Parathyroid adenoma (tissue), 2 donors: Measurements from ENCODE around the gene SPESP1.

Experiments used
- H2AFZ ChIP-seq: fragments of 300-600 bp; sonication (generic); one replicate; pipeline ENCODE4 v1.7.0; 2017; ENCODE audit warnings: antibody characterized with exemption, mild to moderate bottlenecking
- H3K27ac ChIP-seq: fragments of 300-600 bp; sonication (generic); one replicate; pipeline ENCODE4 v1.7.0; 2017
- H3K27me3 ChIP-seq: fragments of 300-600 bp; sonication (generic); one replicate; pipeline ENCODE4 v1.7.0; 2017; ENCODE audit warnings: low read length; ENCODE audit not compliant: control insufficient read depth, insufficient read depth
- H3K36me3 ChIP-seq: fragments of 300-600 bp; sonication (generic); one replicate; pipeline ENCODE4 v1.7.0; 2017; ENCODE audit warnings: low read length; ENCODE audit not compliant: control insufficient read depth, insufficient read depth
- H3K4me1 ChIP-seq: fragments of 300-600 bp; sonication (generic); one replicate; pipeline ENCODE4 v1.7.0; 2017; ENCODE audit warnings: control low read depth
- H3K4me2 ChIP-seq: fragments of 300-600 bp; sonication (generic); one replicate; pipeline ENCODE4 v1.7.0; 2017; ENCODE audit warnings: low read length
- H3K4me3 ChIP-seq: fragments of 300-600 bp; sonication (generic); one replicate; pipeline ENCODE4 v1.7.0; 2017; ENCODE audit warnings: low read depth, low read length
- H3K79me2 ChIP-seq: fragments of 300-600 bp; sonication (generic); one replicate; pipeline ENCODE4 v1.7.0; 2017; ENCODE audit warnings: control low read depth
- H3K9ac ChIP-seq: fragments of 300-600 bp; sonication (generic); one replicate; pipeline ENCODE4 v1.7.0; 2017; ENCODE audit warnings: mild to moderate bottlenecking
- H3K9me3 ChIP-seq: fragments of 300-600 bp; sonication (generic); one replicate; pipeline ENCODE4 v1.7.0; 2017; ENCODE audit warnings: low read length; ENCODE audit not compliant: control insufficient read depth
- CTCF ChIP-seq: fragments of 300-600 bp; sonication (generic); IDR thresholded peaks from one replicate; pipeline ENCODE4 v1.7.0; 2017; ENCODE audit warnings: antibody characterized with exemption, mild to moderate bottlenecking
- donor health status: primary hyperparathyroidism.

SPESP1 gene

GRCh38 chr15:68991723-68992122 lies 61.4 kb downstream of the SPESP1 start:
- no peaks in the 10 kb centered on the region for H3K79me2 ChIP-seq
- H3K9ac ChIP-seq: no peak overlapping the region
- no peak overlapping the region for H3K4me3 ChIP-seq
- H2AFZ ChIP-seq: peak overlapping the region; percentile 29
- no peaks in the 10 kb centered on the region for H3K36me3 ChIP-seq
- H3K4me2 ChIP-seq: no peak overlapping the region
- H3K27ac ChIP-seq: peak overlapping the region; percentile 24
- no peaks in the 10 kb centered on the region for H3K9me3 ChIP-seq
- peaks cover 16% of the 10 kb centered on the region for H3K4me1 ChIP-seq
- H3K27me3 ChIP-seq: no peaks in the 10 kb centered on the region
- no peak for TF ChIP-seq CTCF

GRCh38 chr15:68992696-68993095 lies 62.4 kb downstream of the SPESP1 start:
- Histone ChIP-seq H3K9me3 (no peaks in the 10 kb centered on the region), H2AFZ (no peak overlapping the region)

GRCh38 chr15:68993276-68993675 lies 63.0 kb downstream of the SPESP1 start:
- H3K4me2 ChIP-seq: no peak overlapping the region
- no peaks in the 10 kb centered on the region for H3K36me3 ChIP-seq
- H3K27ac ChIP-seq: no peak overlapping the region
- H3K9me3 ChIP-seq: no peaks in the 10 kb centered on the region
- peaks cover 17% of the 10 kb centered on the region for H3K4me1 ChIP-seq
- no peaks in the 10 kb centered on the region for H3K79me2 ChIP-seq
- no peak overlapping the region for H3K9ac ChIP-seq
- no peak overlapping the region for H3K4me3 ChIP-seq
- no peak for TF ChIP-seq CTCF
- no peaks in the 10 kb centered on the region for H3K27me3 ChIP-seq
- H2AFZ ChIP-seq: no peak overlapping the region

More at GRCh38 chr15:68992696-68993095, 62.4 kb downstream of the SPESP1 start:
- no peak overlapping the region for H3K4me2 ChIP-seq
- TF ChIP-seq CTCF: no peak
- H3K9ac ChIP-seq: no peak overlapping the region
- no peaks in the 10 kb centered on the region for H3K27me3 ChIP-seq
- H3K36me3 ChIP-seq: no peaks in the 10 kb centered on the region
- no peak overlapping the region for H3K4me3 ChIP-seq
- H3K4me1 ChIP-seq: peaks cover 16% of the 10 kb centered on the region
- H3K79me2 ChIP-seq: no peaks in the 10 kb centered on the region
- no peak overlapping the region for H3K27ac ChIP-seq

- H3K27ac ChIP-seq: no peak overlapping the region
- no peaks in the 10 kb centered on the region for H3K27me3 ChIP-seq
- H3K9ac ChIP-seq: no peak overlapping the region
- H3K4me3 ChIP-seq: no peak overlapping the region
- H3K4me2 ChIP-seq: no peak overlapping the region
- H3K4me1 ChIP-seq: peaks cover 17% of the 10 kb centered on the region
- no peaks in the 10 kb centered on the region for H3K9me3 ChIP-seq
- H2AFZ ChIP-seq: no peak overlapping the region
- H3K79me2 ChIP-seq: no peaks in the 10 kb centered on the region
- TF ChIP-seq CTCF: no peak
- no peaks in the 10 kb centered on the region for H3K36me3 ChIP-seq
These were observed 63.8 kb downstream of the SPESP1 start for GRCh38 chr15:68994149-68994548.

- H3K9me3 ChIP-seq: no peaks in the 10 kb centered on the region
These were observed 64.8 kb downstream of the SPESP1 start for GRCh38 chr15:68994981-68995761.

More at GRCh38 chr15:68994981-68995761, 64.8 kb downstream of the SPESP1 start:
- no peak overlapping the region for H3K27ac ChIP-seq
- H3K4me2 ChIP-seq: no peak overlapping the region
- H2AFZ ChIP-seq: no peak overlapping the region
- H3K79me2 ChIP-seq: no peaks in the 10 kb centered on the region
- H3K27me3 ChIP-seq: no peaks in the 10 kb centered on the region
- peaks cover 22% of the 10 kb centered on the region for H3K4me1 ChIP-seq
- H3K36me3 ChIP-seq: no peaks in the 10 kb centered on the region
- no peak overlapping the region for H3K9ac ChIP-seq
- no peak for TF ChIP-seq CTCF
- no peak overlapping the region for H3K4me3 ChIP-seq
